Upper lobe of left lung (tissue), 6 donors: Measurements from ENCODE around the gene NCOA1. TPM values are rescaled to one million over a fixed set of nuclear protein-coding genes. Genes with fewer than 3 reads are reported as not detected.

Source experiments
- ATAC-seq, 2 donors: fragments of 200-7000 bp; cut with Tn5 transposase; one replicate each; pipeline ENCODE4 v1.9.1; 2022; ENCODE audit warnings: mild to moderate bottlenecking in 2 of 2, moderate library complexity in 2 of 2; ENCODE audit not compliant: low FRiP score in 2 of 2
- DNase-seq, 2 donors: peaks; one replicate each; pipeline ENCODE4 v3.0.0-alpha.2; 2019 to 2020
- H3K27ac ChIP-seq, 4 donors: fragments of 200-600 bp; sonication (generic); one replicate each; pipeline ENCODE4 v1.5.1; 2016 to 2019
- H3K27me3 ChIP-seq, 4 donors: fragments of 200-600 bp; sonication (generic); one replicate each; pipeline ENCODE4 v1.5.1; 2017 to 2019
- H3K36me3 ChIP-seq, 4 donors: fragments of 200-600 bp; sonication (generic); one replicate each; pipeline ENCODE4 v1.5.1; 2016 to 2019
- H3K4me1 ChIP-seq, 4 donors: fragments of 200-600 bp; sonication (generic); one replicate each; pipeline ENCODE4 v1.5.1; 2018 to 2019
- H3K4me3 ChIP-seq, 4 donors: fragments of 200-600 bp; sonication (generic); one replicate each; pipeline ENCODE4 v1.5.1; 2017 to 2019; ENCODE audit warnings: mild to moderate bottlenecking in 2 of 4, moderate library complexity in 1 of 4
- H3K9me3 ChIP-seq, 4 donors: fragments of 200-600 bp; sonication (generic); one replicate each; pipeline ENCODE4 v1.5.1; 2018 to 2019
- CTCF ChIP-seq, 6 experiments: fragments of 450-650 bp in 4 of 6; fragments of 200-600 bp in 2 of 6; sonication (generic) in 2 of 6; IDR thresholded peaks; one replicate each; pipeline ENCODE4 v1.5.1; 2016 to 2019; ENCODE audit warnings: antibody characterized with exemption in 6 of 6
- EP300 ChIP-seq, 4 donors: sonication (generic); formaldehyde crosslinking; IDR thresholded peaks; one replicate each; pipeline ENCODE4 v1.5.1; 2017; ENCODE audit warnings: antibody characterized with exemption in 4 of 4, control low read depth in 2 of 4
- POLR2A ChIP-seq, 4 donors: fragments of 450-650 bp; IDR thresholded peaks; one replicate each; pipeline ENCODE4 v1.5.1; 2016 to 2017; ENCODE audit warnings: antibody characterized with exemption in 4 of 4, mild to moderate bottlenecking in 2 of 4
- POLR2AphosphoS5 ChIP-seq, 2 donors: sonication (generic); formaldehyde crosslinking; IDR thresholded peaks; one replicate each; pipeline ENCODE4 v1.5.1; 2017; ENCODE audit warnings: antibody characterized with exemption in 2 of 2
- WGBS, 2 donors: methylation state at CpG; one replicate each; pipeline ENCODE4 v1.1.5; 2017 to 2018; 5-methylcytosine and 5-hydroxymethylcytosine counted together
- total RNA-seq, 6 donors: library from RNA; depleted of rRNA in 4 of 6; stranded (reverse); fragments of >200 nt in 4 of 6; gene quantifications; one replicate each; pipeline versions ENCODE4 v1.1.0 to v1.2.1, GENCODE V29; 2016 to 2021
- donor health status: DM: no; HTN: no; CAD: no; lungs with moderate emphysema.
- donor health status: DM: no; HTN: yes; CAD: no; lungs with severe emphysema.

Gene NCOA1
- total RNA-seq, 6 donors from 2014 or later = 38.3 to 68.1 (median 42.5) TPM

GRCh38 chr2:24809316-24810007 lies 318.4 kb downstream of the NCOA1 start:
- H3K4me1 ChIP-seq = no peaks in the 10 kb centered on the region
- H3K4me3 ChIP-seq = no peak overlapping the region
- no peak for ATAC-seq
- H3K27me3 ChIP-seq = no peaks in the 10 kb centered on the region
- no peak overlapping the region for H3K27ac ChIP-seq
- no peak for DNase-seq
- H3K36me3 ChIP-seq = peaks cover 0 to 8% (median 0%) of the 10 kb centered on the region in 4 donors
- no peak for TF ChIP-seq CTCF (IDR thresholded peaks at IDR 0.05)
- no peak for TF ChIP-seq EP300 (IDR thresholded peaks at IDR 0.05)
- H3K9me3 ChIP-seq = no peaks in the 10 kb centered on the region
- WGBS, 2 donors = 92 to 94% methylated on average over 4 of the region's 4 CpGs

DNA sequence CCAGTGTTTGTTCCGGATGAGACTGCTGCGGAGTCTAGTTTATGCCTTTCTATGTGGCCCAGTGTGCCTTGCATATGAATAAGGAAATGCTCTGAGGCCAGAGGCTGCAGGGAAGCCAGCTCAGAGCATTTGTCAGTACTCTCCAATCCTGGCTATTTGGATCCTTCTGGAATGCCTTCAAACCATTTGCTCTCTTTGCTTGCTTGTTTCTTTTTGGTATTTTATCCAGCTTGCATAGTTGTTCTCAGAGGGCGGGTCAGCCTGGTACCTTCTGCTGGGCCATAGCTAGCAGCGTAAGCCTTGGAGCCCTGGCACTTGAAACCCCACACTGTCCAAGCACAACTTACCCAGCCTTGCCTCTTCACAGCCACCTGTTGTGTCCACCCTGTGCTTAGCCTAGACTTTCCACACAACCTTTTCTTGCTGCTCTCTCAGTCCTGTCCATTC lies 322.7 kb downstream of the NCOA1 start:
- no peak for ATAC-seq
- Histone ChIP-seq H3K27me3 (no peaks in the 10 kb centered on the region), H3K4me1 (peaks cover 0 to 4% (median 2%) of the 10 kb centered on the region in 4 donors), H3K4me3 (no peak overlapping the region), H3K27ac (no peak overlapping the region), H3K9me3 (no peaks in the 10 kb centered on the region), H3K36me3 (peaks cover 0 to 13% (median 5%) of the 10 kb centered on the region in 4 donors)
- TF ChIP-seq POLR2A (IDR thresholded peaks at IDR 0.05) (no peak), EP300 (IDR thresholded peaks at IDR 0.05) (no peak), POLR2AphosphoS5 (IDR thresholded peaks at IDR 0.05) (no peak), CTCF (IDR thresholded peaks at IDR 0.05) (no peak)
- no peak for DNase-seq
- 94 to 97% methylated on average over 4 of the region's 4 CpGs for WGBS, 2 donors

DNA sequence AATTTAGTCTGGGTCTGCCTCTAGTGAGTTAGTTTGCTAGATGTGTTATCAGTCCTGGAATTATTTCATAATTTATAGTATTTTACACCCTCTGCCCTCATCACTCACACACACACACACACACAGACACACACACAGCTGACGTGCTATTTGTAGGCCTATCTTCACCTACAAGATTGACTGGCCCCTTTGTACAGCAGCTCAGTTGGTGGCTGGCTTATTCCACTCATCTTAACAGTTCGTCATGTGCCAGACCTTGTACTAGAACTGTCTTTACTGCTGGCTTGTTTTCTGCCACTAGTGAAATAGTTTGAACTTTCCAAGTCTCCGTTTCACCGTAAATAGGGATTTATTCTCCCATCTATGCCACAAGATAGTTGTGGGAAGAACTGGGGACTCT lies 323.5 kb downstream of the NCOA1 start:
- peaks cover 0 to 4% (median 2%) of the 10 kb centered on the region in 4 donors for H3K4me1 ChIP-seq
- 93 to 94% methylated on average over 4 of the region's 4 CpGs for WGBS, 2 donors
- no peak overlapping the region for H3K27ac ChIP-seq
- peaks cover 0 to 19% (median 9%) of the 10 kb centered on the region in 4 donors for H3K36me3 ChIP-seq
- H3K27me3 ChIP-seq = no peaks in the 10 kb centered on the region
- no peaks in the 10 kb centered on the region for H3K9me3 ChIP-seq
- TF ChIP-seq POLR2AphosphoS5 (IDR thresholded peaks at IDR 0.05) (no peak), EP300 (IDR thresholded peaks at IDR 0.05) (no peak), POLR2A (IDR thresholded peaks at IDR 0.05) (no peak), CTCF (IDR thresholded peaks at IDR 0.05) (no peak)
- ATAC-seq (no peak), DNase-seq (no peak)
- no peak overlapping the region for H3K4me3 ChIP-seq

DNA sequence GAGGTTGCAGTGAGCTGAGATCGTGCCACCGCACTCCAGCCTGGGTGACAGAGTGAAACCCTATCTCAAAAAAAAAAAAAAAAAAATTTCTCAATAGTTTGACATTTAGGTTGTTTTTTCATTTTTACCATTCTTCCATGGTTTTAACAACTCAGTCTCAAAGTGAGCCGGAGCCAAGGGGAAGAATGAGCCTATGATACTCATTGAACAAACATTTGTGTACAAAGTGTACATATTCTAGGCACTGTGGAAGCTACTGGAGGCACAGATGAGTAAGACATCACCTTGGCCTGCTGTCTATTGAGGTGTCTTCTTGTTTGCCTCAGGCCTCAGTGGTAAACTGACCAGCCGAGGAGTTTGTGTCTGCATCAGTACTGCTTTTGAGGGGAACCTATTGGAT lies 324.1 kb downstream of the NCOA1 start:
- TF ChIP-seq EP300 (IDR thresholded peaks at IDR 0.05) = no peak
- no peak for TF ChIP-seq CTCF (IDR thresholded peaks at IDR 0.05)
- TF ChIP-seq POLR2AphosphoS5 (IDR thresholded peaks at IDR 0.05) = no peak
- TF ChIP-seq POLR2A (IDR thresholded peaks at IDR 0.05) = no peak
- Histone ChIP-seq H3K36me3 (peaks cover 0 to 24% (median 15%) of the 10 kb centered on the region in 4 donors), H3K9me3 (no peaks in the 10 kb centered on the region), H3K4me1 (peaks cover 0 to 4% (median 2%) of the 10 kb centered on the region in 4 donors), H3K27me3 (no peaks in the 10 kb centered on the region), H3K4me3 (no peak overlapping the region), H3K27ac (no peak overlapping the region)
- no peak for DNase-seq
- 91% methylated on average over 4 of the region's 4 CpGs for WGBS, 2 donors
- ATAC-seq = no peak

- 91 to 92% methylated on average over 6 of the region's 6 CpGs for whole genome bisulfite sequencing, 2 donors
- H3K36me3 ChIP-seq = peaks cover 0 to 27% (median 26%) of the 10 kb centered on the region in 4 donors
Observed at GRCh38 chr2:24816404-24816803, 325.4 kb downstream of the NCOA1 start.

More at GRCh38 chr2:24816404-24816803, 325.4 kb downstream of the NCOA1 start:
- H3K4me1 ChIP-seq = peaks cover 0 to 4% (median 2%) of the 10 kb centered on the region in 4 donors
- TF ChIP-seq POLR2A (IDR thresholded peaks at IDR 0.05) (no peak), POLR2AphosphoS5 (IDR thresholded peaks at IDR 0.05) (no peak), CTCF (IDR thresholded peaks at IDR 0.05) (no peak), EP300 (IDR thresholded peaks at IDR 0.05) (no peak)
- H3K27ac ChIP-seq = no peak overlapping the region
- no peak overlapping the region for H3K4me3 ChIP-seq
- H3K27me3 ChIP-seq = no peaks in the 10 kb centered on the region
- no peak for ATAC-seq
- DNase-seq = no peak
- H3K9me3 ChIP-seq = no peaks in the 10 kb centered on the region
